Osteoblast (primary cell): Measurements from ENCODE around the gene GAB2. TPM values are rescaled to one million over a fixed set of nuclear protein-coding genes. Genes with fewer than 3 reads are reported as not detected.

Source experiments
- DNase-seq: peaks from one replicate; pipeline ENCODE4 v3.0.0; 2011; ENCODE audit warnings: low spot score, mixed read lengths; ENCODE audit not compliant: insufficient read length; ENCODE audit errors: missing footprints
- H2AFZ ChIP-seq: 2 replicates; pipeline ENCODE4 v1.6.0; 2011; ENCODE audit warnings: mild to moderate bottlenecking, low read length
- H3K27ac ChIP-seq: 2 replicates; pipeline ENCODE4 v1.5.1; 2011; ENCODE audit warnings: mild to moderate bottlenecking, low read depth, low read length, moderate library complexity
- H3K27me3 ChIP-seq: 2 replicates; pipeline ENCODE4 v1.6.0; 2012; ENCODE audit warnings: mild to moderate bottlenecking, control low read depth, inconsistent platforms, low read length, moderate library complexity; ENCODE audit not compliant: insufficient read depth
- H3K36me3 ChIP-seq: 2 replicates; pipeline ENCODE4 v1.5.1; 2011; ENCODE audit warnings: mild to moderate bottlenecking, low read length, control low read depth, moderate library complexity; ENCODE audit not compliant: insufficient read depth
- H3K4me1 ChIP-seq: 2 replicates; pipeline ENCODE4 v1.5.1; 2011; ENCODE audit warnings: mild to moderate bottlenecking, low read length, control low read depth, moderate library complexity; ENCODE audit not compliant: insufficient read depth
- H3K4me2 ChIP-seq: 2 replicates; pipeline ENCODE4 v1.6.0; 2011; ENCODE audit warnings: mild to moderate bottlenecking, low read length; ENCODE audit not compliant: insufficient read depth
- H3K4me3 ChIP-seq: fragments of 200-600 bp; sonication (generic); 3 replicates; pipeline ENCODE4 v1.5.1; 2012; ENCODE audit warnings: mild to moderate bottlenecking, low read length, inconsistent platforms; ENCODE audit not compliant: insufficient read depth
- H3K79me2 ChIP-seq: 2 replicates; pipeline ENCODE4 v1.6.0; 2012; ENCODE audit warnings: mild to moderate bottlenecking, low read length, control low read depth, inconsistent platforms; ENCODE audit not compliant: insufficient read depth
- H3K9me3 ChIP-seq: 2 replicates; pipeline ENCODE4 v1.5.1; 2011; ENCODE audit warnings: low read depth, low read length, control low read depth
- H4K20me1 ChIP-seq: 2 replicates; pipeline ENCODE4 v1.6.0; 2012; ENCODE audit warnings: mild to moderate bottlenecking, low read length, control low read depth; ENCODE audit not compliant: insufficient read depth
- CTCF ChIP-seq: IDR thresholded peaks from 2 replicates; pipeline ENCODE4 v1.5.1; 2011; ENCODE audit warnings: mild to moderate bottlenecking, low read depth, low read length, moderate library complexity; ENCODE audit errors: extremely low read depth
- total RNA-seq: library from RNA; depleted of rRNA; stranded (reverse); fragments of >200 nt; gene quantifications from 2 replicates; pipeline ENCODE4 v1.2.3, GENCODE V29; 2012

The GAB2 gene
- total RNA-seq, 1 donor, result 18.5 TPM

- Histone ChIP-seq H3K9me3 (no peaks in the 10 kb centered on the region), H3K4me1 (no peaks in the 10 kb centered on the region), H3K36me3 (no peaks in the 10 kb centered on the region), H3K79me2 (no peaks in the 10 kb centered on the region), H4K20me1 (no peaks in the 10 kb centered on the region), H3K4me2 (no peak overlapping the region), H3K27ac (no peak overlapping the region), H2AFZ (no peak overlapping the region), H3K27me3 (no peaks in the 10 kb centered on the region), H3K4me3 (no peak overlapping the region)
- no peak for TF ChIP-seq CTCF
- no peak for DNase-seq
Measured at GRCh38 chr11:78338138-78338537, 79.5 kb downstream of the GAB2 start.

GRCh38 chr11:78337554-78337924, 80.1 kb downstream of the GAB2 start:
- Histone ChIP-seq H3K4me2 (no peak overlapping the region), H3K36me3 (no peaks in the 10 kb centered on the region), H3K4me1 (no peaks in the 10 kb centered on the region), H4K20me1 (no peaks in the 10 kb centered on the region), H2AFZ (no peak overlapping the region), H3K4me3 (no peak overlapping the region), H3K9me3 (no peaks in the 10 kb centered on the region), H3K79me2 (no peaks in the 10 kb centered on the region), H3K27ac (no peak overlapping the region), H3K27me3 (no peaks in the 10 kb centered on the region)
- no peak for DNase-seq
- no peak for TF ChIP-seq CTCF

GRCh38 chr11:78336877-78337553, 80.6 kb downstream of the GAB2 start:
- Histone ChIP-seq H3K4me3 (no peak overlapping the region), H3K27ac (no peak overlapping the region), H2AFZ (no peak overlapping the region), H3K4me2 (no peak overlapping the region), H3K27me3 (no peaks in the 10 kb centered on the region), H3K79me2 (no peaks in the 10 kb centered on the region), H3K4me1 (no peaks in the 10 kb centered on the region), H4K20me1 (peaks cover 3% of the 10 kb centered on the region), H3K36me3 (no peaks in the 10 kb centered on the region), H3K9me3 (no peaks in the 10 kb centered on the region)
- TF ChIP-seq CTCF, result no peak
- DNase-seq, result no peak

- TF ChIP-seq CTCF, result no peak
- Histone ChIP-seq H3K9me3 (no peaks in the 10 kb centered on the region), H3K79me2 (no peaks in the 10 kb centered on the region), H3K4me1 (no peaks in the 10 kb centered on the region), H2AFZ (no peak overlapping the region), H3K27ac (no peak overlapping the region), H4K20me1 (peaks cover 8% of the 10 kb centered on the region), H3K4me2 (no peak overlapping the region), H3K36me3 (no peaks in the 10 kb centered on the region), H3K27me3 (no peaks in the 10 kb centered on the region), H3K4me3 (no peak overlapping the region)
- no peak for DNase-seq
Measured at GRCh38 chr11:78334109-78334508, 83.5 kb downstream of the GAB2 start.
